AG10803 (cell line): ENCODE results near the gene FOXP1.

Source experiments
- DNase-seq: peaks from one replicate; pipeline ENCODE4 v3.0.0; 2010; ENCODE audit warnings: low read depth
- H3K4me3 ChIP-seq: 2 replicates; pipeline ENCODE4 v1.5.1; 2011; ENCODE audit warnings: mild to moderate bottlenecking, low read length, control low read depth
- TF ChIP-seq, protein P1 (sequence below): conservative IDR thresholded peaks from 2 replicates; pipeline ENCODE4 v1.5.1; 2011; ENCODE audit warnings: mild to moderate bottlenecking, low read length, control low read depth, inconsistent platforms

FOXP1 gene

DNA sequence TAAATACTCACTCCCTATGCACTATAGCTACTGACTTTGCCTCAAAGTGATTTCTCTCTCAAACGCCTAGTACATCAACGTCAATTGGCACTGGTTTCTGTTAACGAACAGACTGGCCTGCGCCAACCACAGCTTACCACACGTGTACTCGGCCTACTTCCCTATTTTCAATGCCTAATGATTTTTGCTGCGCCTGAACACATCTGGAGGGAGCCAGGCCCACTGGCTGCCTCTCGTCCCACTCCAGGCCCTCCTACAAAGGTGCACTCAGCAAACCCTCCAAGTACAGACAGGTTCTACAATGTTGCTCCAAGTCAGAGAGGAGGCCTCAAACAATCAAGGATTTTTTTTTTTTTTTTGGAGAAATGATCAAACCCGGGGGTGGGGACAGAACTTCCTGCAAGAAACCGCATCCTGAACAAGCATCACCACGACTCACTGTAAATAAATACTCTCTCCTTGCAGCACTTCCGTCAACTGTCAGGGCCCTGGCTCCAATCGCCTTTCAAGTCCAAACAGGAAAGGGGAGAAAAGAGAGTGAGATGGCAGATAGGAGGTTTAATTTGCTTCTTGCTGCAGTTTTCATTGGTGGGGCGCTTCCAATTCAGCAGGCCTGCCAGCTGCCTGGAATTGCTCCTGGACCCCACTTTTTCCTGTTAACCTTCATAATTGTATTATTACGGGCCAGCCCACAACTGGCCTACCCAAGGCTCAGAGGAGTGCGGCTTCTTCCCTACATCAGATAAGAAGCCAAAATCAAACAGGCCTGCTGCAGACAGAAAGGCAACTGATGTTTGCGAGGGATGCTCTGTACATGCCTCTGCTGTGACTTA, 139.3 kb downstream of the FOXP1 start:
- no peak overlapping the region for H3K4me3 ChIP-seq
- DNase-seq = peak; percentile 72
- TF ChIP-seq, protein P1, sequence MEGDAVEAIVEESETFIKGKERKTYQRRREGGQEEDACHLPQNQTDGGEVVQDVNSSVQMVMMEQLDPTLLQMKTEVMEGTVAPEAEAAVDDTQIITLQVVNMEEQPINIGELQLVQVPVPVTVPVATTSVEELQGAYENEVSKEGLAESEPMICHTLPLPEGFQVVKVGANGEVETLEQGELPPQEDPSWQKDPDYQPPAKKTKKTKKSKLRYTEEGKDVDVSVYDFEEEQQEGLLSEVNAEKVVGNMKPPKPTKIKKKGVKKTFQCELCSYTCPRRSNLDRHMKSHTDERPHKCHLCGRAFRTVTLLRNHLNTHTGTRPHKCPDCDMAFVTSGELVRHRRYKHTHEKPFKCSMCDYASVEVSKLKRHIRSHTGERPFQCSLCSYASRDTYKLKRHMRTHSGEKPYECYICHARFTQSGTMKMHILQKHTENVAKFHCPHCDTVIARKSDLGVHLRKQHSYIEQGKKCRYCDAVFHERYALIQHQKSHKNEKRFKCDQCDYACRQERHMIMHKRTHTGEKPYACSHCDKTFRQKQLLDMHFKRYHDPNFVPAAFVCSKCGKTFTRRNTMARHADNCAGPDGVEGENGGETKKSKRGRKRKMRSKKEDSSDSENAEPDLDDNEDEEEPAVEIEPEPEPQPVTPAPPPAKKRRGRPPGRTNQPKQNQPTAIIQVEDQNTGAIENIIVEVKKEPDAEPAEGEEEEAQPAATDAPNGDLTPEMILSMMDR = no peak

DNA sequence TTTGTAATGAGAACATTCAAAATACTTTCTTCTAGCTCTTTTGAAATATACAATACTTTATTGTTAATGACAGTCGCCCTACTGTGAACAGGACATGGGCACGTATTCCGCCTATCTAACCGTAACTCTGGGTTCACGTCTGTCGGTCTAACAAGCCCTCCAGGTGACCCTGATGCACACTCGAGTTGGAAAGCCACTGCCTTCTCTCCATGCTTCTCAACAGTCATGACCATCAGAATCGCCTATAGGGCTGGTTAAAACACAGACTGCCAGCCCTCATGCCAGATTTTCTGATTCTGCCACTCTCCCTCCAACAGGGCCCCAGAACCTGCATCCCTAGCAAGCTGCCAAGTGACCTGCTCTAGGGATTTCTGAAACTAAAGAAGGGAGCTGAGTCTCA, 140.2 kb downstream of the FOXP1 start:
- TF ChIP-seq, protein P1 = no peak
- no peak for DNase-seq
- no peak overlapping the region for H3K4me3 ChIP-seq

DNA sequence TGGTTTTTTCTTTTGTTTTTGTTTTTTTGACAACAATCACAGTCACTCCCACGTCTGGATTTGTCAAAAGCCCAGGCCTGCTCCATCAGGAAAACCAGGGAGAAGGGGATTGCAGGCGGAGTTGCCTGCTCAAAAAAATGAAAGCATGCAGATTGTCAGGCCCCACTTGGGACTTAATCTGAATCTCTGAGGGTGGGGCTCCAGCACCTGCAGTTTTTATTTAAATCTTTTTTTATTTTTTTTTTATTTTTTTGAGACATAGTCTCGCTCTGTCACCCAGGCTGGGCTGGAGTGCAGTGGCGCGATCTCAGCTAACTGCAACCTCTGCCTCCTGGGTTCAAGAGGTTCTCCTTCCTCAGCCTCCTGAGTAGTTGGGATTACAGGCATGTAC, 140.9 kb downstream of the FOXP1 start:
- H3K4me3 ChIP-seq = no peak overlapping the region
- DNase-seq = no peak
- TF ChIP-seq, protein P1 = no peak

DNA sequence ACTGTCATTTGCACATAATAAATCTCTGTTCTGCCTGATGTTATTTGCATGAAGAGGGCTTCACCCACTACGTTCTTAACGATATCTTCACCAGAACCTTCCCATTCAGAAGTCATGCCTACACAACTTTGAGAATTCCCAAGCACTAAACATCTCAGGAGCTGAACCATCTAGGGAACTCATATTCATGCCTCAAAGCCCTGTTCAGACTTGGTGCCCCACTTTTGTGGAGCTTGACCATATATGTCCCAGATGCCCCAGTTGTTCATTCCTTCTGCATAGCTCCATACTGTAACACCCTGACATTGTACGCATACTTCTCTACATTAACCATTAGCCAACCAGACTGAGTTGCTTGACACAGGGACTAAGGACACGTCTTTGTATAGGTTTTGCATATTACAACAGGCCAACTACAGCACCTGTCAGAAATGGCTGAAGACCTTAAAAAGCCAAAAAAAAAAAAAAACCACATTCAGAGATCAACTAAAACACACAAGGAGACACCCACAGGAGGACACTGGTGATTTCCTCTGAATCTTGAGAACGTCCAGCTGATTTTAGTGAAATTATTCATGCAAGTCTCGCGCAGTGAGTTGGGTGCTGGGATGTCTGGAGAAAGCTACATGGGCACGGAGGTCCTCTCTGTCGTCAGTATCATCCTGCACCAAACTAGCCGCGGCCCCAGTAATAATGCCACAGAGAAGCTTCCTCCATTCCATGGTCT, 141.4 kb downstream of the FOXP1 start:
- DNase-seq = no peak
- TF ChIP-seq, protein P1 = no peak
- no peak overlapping the region for H3K4me3 ChIP-seq

DNA sequence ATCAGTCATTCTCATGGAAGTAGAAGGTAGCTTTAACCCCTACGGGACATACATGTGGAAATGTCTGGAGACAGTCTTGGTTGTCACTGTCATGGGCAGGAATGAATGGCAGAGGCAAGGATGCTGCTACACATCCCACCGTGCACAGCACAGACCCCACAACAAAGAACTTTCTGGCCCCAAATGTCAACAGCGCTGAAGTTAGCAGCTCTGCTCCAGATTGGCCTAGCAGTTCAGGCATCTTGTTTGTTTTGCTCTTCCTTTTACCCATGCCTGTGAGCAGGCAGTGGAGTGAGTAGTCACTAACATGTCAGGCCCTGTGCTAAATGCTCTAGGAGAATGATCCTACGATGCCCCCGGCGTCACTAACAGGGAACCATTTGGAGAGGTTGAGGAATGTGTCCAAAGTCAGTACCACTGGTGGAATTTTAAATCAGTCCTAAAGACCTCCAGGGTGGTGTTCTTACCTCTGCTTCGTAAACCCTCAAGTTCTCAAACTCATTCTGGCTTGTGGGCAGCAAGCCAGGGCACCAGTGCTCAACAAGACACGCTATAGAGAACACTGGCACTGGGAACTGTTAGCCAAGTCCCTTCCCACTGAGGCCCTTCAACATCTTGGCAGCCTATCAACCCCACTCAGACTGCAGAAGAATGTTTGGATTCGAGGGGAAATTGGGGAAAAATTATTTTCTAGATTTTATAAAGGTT, 142.2 kb downstream of the FOXP1 start:
- no peak for DNase-seq
- TF ChIP-seq, protein P1 = no peak

DNA sequence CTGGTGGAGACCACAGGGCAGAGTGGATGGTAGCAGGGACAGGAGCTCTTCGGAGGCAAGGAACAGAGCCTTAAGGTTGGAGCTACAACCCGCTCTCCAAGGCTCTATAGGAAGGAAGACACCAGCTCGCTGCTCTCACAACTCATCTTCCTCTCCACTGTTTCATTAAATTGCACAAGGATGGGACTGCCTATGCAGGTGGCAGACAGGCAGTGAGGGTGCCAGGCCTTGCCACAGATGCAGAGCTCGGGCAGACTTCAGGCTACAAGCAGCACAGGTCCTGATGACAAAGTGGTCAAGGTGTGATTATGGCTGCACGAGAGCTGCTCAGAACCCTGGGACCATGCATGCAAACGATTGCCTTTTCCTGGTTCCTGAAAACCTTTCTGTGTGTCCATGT, 144.6 kb downstream of the FOXP1 start:
- TF ChIP-seq, protein P1 = no peak
- no peak overlapping the region for H3K4me3 ChIP-seq
- no peak for DNase-seq

More for the DNA sequence above, 142.2 kb downstream of the FOXP1 start:
- no peak overlapping the region for H3K4me3 ChIP-seq
